Measurements from ENCODE around the gene GFOD1.

DNA sequence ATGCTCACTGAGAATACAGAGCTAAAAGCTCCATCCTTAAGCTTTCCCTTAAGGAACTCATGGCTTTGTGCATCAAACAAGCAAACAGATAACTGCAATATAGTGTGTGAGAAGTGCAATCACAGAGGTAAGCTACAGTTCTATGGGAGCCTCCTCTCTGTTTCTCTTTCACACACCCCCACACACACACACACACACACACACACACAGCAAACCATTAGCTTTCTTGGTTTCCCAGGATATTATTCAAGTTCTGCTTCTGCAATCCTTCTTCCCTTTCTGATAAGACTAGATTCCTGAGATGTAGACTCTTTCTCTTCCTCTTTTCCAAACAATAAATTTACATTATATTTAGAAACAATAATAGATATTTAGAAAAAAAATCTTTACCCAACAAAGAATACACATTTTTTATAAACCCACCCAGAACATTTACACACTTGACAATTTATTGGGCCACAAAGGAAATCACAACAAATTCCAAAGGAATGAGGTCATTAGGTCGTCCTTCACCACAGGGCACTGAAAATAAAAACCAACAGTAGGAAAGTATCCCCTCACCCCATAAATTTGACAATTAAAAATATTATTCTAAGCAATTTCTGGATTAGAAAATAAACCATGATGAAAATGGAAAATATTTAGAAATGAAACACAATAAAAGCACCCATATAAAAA lies 9.3 kb upstream of the GFOD1 start:
- TF ChIP-seq, protein P1, sequence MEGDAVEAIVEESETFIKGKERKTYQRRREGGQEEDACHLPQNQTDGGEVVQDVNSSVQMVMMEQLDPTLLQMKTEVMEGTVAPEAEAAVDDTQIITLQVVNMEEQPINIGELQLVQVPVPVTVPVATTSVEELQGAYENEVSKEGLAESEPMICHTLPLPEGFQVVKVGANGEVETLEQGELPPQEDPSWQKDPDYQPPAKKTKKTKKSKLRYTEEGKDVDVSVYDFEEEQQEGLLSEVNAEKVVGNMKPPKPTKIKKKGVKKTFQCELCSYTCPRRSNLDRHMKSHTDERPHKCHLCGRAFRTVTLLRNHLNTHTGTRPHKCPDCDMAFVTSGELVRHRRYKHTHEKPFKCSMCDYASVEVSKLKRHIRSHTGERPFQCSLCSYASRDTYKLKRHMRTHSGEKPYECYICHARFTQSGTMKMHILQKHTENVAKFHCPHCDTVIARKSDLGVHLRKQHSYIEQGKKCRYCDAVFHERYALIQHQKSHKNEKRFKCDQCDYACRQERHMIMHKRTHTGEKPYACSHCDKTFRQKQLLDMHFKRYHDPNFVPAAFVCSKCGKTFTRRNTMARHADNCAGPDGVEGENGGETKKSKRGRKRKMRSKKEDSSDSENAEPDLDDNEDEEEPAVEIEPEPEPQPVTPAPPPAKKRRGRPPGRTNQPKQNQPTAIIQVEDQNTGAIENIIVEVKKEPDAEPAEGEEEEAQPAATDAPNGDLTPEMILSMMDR (IDR thresholded peaks at IDR 0.05; ENCODE audit: poor library complexity, severe bottlenecking), result no peak
- no peak for TF ChIP-seq EP300 (conservative IDR thresholded peaks at IDR 0.05; ENCODE audit: poor library complexity, severe bottlenecking)
